Measurements from ENCODE around the gene TACC2. TPM values are rescaled to one million over a fixed set of nuclear protein-coding genes. Genes with fewer than 3 reads are reported as not detected.
A peak's percentile ranks its signal among the peaks of the same experiment; 100 is the strongest.

The TACC2 gene
- total RNA-seq, 2 experiments from 2014 or later, result not detected

DNA sequence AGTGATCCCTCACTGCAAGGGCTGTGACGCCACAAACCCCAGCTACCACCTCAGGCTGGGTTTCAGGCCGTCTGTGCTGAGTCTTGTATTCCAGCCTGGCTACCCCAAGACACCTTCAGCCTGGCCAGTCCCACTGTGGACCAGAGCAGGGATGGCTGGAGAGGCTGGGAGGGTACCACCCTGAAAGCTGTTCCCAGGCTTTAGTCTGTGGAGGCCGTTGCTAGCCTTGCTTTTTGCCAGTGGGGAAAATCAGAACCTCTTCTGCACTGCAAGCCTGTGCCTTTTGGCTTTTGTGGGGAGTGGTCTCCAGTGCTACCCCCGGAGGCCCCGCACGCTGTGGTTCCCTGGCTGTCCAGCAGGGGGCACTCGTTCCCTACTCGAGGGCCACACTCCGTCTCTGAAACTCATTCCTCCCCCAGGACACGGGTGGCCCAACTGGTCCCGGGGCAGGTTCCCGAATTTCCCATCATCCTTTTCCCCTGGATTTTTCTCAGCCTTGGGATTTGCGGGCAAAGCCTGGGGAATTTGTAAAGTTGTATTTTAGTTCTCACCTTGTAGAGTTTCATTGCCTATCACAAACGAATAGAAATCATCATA lies 153.8 kb downstream of the TACC2 start:
- H3K27me3 Mint-ChIP-seq (ENCODE audit: low read depth), result peaks cover 4% of the 10 kb centered on the region
- H3K27ac Mint-ChIP-seq, result no peak overlapping the region
- peaks cover 10% of the 10 kb centered on the region for H3K9me3 Mint-ChIP-seq
- no peaks in the 10 kb centered on the region for H3K4me1 Mint-ChIP-seq (ENCODE audit: low read depth)
- CTCF ChIA-PET, result interaction anchor here (0.7 to 1.5 kb wide), 4 partner anchors 14 to 129 kb away, joined by 3 to 4 read pairs (median 3); partner anchors contain the start of gene BTBD16
- intact Hi-C loops (cut with micrococcal nuclease), result loop anchor here (10.0 kb wide), 1 partner anchor 292 kb away; no protein-coding TSS in a partner anchor
- peak; percentile 38 for DNase-seq
- H3K36me3 Mint-ChIP-seq (ENCODE audit: low read depth), result no peaks in the 10 kb centered on the region
- H3K4me3 Mint-ChIP-seq, result no peak overlapping the region

DNA sequence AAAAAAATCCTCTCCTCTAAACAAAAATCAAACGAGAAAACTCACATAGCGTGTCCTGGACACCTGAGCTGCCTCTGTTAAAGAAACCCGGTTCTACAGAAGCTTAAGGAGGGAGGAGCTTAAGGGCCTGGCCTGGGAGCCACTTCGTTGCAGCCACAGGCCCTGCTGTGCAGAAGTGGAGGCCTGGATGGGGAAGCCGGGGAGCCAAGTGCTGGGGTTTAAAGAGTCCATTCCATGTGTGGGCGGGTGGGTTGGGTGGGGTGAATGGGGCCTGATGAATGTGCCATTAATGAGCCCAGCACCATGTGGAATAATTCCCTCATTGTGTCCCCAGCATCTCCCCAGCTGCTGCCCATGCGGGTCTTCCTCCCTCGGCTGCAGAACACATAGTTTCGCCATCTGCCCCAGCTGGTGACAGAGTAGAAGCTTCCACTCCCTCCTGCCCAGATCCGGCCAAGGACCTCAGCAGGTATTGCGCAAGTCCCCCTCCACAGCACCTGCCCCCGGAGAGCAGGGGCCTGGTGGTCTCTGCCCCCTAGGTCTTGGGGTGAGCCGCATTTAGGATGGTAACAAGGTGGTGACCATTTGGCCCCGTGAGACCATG lies 154.4 kb downstream of the TACC2 start:
- Mint-ChIP-seq H3K4me1 (ENCODE audit: low read depth) (no peaks in the 10 kb centered on the region), H3K4me3 (no peak overlapping the region), H3K36me3 (ENCODE audit: low read depth) (no peaks in the 10 kb centered on the region), H3K27ac (no peak overlapping the region), H3K9me3 (peaks cover 10% of the 10 kb centered on the region), H3K27me3 (ENCODE audit: low read depth) (peaks cover 4% of the 10 kb centered on the region)
- DNase-seq, result no peak
- CTCF ChIA-PET, result interaction anchor here (0.7 to 1.5 kb wide), 3 partner anchors 24 to 128 kb away, joined by 3 read pairs; partner anchors contain the start of gene BTBD16
- intact Hi-C loops (cut with micrococcal nuclease), result loop anchor here (10.0 kb wide), 1 partner anchor 291 kb away; no protein-coding TSS in a partner anchor

DNA sequence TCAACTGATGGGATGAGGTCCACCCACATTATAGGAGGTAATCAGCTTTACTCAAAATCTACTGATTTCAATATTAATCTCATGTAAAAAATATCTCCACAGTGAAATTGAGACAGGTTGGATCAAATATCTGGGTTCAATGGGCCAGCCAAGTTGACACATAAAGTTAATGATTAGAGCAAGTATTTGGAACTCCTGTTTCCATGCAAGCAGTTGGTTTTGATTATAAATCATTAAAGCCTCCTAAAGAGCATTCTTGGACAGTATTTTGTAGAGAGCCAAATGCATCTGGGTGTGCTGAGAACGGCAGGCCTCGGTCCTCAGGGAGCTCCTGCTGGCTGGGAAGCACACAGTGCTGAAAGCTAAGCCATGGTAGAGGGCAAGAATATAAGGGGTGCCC lies 155.2 kb downstream of the TACC2 start:
- Mint-ChIP-seq H3K36me3 (ENCODE audit: low read depth) (no peaks in the 10 kb centered on the region), H3K9me3 (peaks cover 10% of the 10 kb centered on the region), H3K4me1 (ENCODE audit: low read depth) (no peaks in the 10 kb centered on the region), H3K27me3 (ENCODE audit: low read depth) (peaks cover 6% of the 10 kb centered on the region), H3K4me3 (no peak overlapping the region), H3K27ac (no peak overlapping the region)
- CTCF ChIA-PET, result no interaction called here
- DNase-seq, result no peak
- intact Hi-C loops (cut with micrococcal nuclease), result loop anchor here (10.0 kb wide), 1 partner anchor 291 kb away; no protein-coding TSS in a partner anchor

DNA sequence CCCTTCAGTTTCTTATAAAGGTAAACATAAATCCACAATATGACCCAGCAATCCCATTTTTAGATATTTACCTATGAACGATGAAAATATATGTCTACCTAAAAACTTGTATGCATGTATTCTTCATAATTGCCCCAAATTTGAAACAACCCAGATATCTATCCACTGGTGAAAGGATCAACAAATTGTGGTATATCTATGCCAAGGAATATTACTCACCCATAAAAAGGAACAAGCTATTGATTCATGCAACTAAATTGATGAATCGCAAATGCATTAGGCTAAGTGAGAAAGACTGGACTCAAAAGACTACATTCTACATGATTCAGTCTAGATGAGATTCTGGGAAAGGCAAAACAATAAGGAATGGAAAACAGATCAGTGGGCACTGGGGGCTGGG lies 156.2 kb downstream of the TACC2 start:
- no peak for DNase-seq
- intact Hi-C loops (cut with micrococcal nuclease), result loop anchor here (10.0 kb wide), 1 partner anchor 290 kb away; no protein-coding TSS in a partner anchor
- CTCF ChIA-PET, result no interaction called here
- Mint-ChIP-seq H3K27me3 (ENCODE audit: low read depth) (peaks cover 6% of the 10 kb centered on the region), H3K4me3 (no peak overlapping the region), H3K36me3 (ENCODE audit: low read depth) (no peaks in the 10 kb centered on the region), H3K27ac (no peak overlapping the region), H3K4me1 (ENCODE audit: low read depth) (no peaks in the 10 kb centered on the region), H3K9me3 (peaks cover 10% of the 10 kb centered on the region)

DNA sequence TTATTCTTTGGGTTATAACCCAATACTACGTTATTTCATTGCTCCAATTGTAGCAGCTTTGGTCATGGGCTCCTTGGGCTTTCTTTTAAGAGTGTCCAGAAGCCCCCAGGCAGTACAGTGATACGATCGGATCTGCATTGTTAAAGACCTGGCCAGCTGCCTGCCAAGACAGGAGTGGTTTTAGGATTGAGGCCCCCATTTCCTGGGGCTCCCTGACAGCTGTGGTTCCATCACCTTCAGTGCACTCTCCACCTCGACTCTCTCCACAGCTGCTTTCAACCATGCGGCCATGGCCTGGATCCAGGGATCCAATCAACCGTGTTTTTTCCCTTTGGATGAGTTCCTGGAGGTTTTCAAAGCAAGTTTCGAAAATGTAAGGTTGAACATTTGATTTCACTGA lies 158.7 kb downstream of the TACC2 start:
- intact Hi-C loops (cut with micrococcal nuclease), result loop anchor here (10.0 kb wide), 1 partner anchor 287 kb away; no protein-coding TSS in a partner anchor
- Mint-ChIP-seq H3K27ac (no peak overlapping the region), H3K4me1 (ENCODE audit: low read depth) (no peaks in the 10 kb centered on the region), H3K36me3 (ENCODE audit: low read depth) (no peaks in the 10 kb centered on the region), H3K4me3 (no peak overlapping the region), H3K9me3 (peaks cover 10% of the 10 kb centered on the region), H3K27me3 (ENCODE audit: low read depth) (peaks cover 5% of the 10 kb centered on the region)
- CTCF ChIA-PET, result no interaction called here
- DNase-seq, result no peak

DNA sequence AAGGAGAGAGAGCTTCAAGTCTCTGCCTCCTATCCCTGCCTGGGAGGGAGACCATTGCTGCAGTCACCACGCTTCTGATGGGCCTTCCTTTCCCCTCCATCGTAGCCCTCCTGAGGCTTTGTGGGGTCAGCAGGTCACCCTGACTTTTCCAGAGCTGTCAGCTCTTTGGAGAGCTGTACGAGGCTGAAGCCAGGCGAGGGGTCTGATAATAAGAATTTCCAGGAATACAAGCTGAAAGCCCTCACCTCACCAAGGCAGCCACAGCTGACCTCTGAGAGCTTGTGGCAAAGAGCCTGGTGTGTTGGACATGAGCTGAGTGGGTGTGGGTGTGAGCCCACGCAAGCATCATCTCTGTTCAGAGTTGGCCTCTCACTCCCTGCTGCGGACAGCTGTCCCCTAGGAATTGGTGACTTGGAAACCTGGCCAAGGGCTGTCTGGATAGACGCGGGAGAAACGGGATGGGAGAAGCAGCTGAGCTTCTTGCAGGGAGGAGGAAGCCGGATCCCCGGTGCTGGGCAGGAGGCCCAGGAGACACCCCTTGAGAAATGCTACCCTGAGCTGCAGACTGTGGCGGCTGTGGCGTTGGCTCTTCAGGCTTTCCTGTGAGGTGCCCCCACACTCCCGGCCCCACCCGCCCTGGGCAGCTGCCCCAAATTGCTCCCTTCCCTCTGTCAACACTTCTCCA lies 160.1 kb downstream of the TACC2 start:
- H3K27ac Mint-ChIP-seq, result no peak overlapping the region
- peaks cover 5% of the 10 kb centered on the region for H3K27me3 Mint-ChIP-seq (ENCODE audit: low read depth)
- CTCF ChIA-PET, result no interaction called here
- no peaks in the 10 kb centered on the region for H3K4me1 Mint-ChIP-seq (ENCODE audit: low read depth)
- peaks cover 10% of the 10 kb centered on the region for H3K9me3 Mint-ChIP-seq
- no peaks in the 10 kb centered on the region for H3K36me3 Mint-ChIP-seq (ENCODE audit: low read depth)
- DNase-seq, result no peak
- H3K4me3 Mint-ChIP-seq, result no peak overlapping the region
- intact Hi-C loops (cut with micrococcal nuclease), result loop anchor here (10.0 kb wide), 1 partner anchor 286 kb away; no protein-coding TSS in a partner anchor

DNA sequence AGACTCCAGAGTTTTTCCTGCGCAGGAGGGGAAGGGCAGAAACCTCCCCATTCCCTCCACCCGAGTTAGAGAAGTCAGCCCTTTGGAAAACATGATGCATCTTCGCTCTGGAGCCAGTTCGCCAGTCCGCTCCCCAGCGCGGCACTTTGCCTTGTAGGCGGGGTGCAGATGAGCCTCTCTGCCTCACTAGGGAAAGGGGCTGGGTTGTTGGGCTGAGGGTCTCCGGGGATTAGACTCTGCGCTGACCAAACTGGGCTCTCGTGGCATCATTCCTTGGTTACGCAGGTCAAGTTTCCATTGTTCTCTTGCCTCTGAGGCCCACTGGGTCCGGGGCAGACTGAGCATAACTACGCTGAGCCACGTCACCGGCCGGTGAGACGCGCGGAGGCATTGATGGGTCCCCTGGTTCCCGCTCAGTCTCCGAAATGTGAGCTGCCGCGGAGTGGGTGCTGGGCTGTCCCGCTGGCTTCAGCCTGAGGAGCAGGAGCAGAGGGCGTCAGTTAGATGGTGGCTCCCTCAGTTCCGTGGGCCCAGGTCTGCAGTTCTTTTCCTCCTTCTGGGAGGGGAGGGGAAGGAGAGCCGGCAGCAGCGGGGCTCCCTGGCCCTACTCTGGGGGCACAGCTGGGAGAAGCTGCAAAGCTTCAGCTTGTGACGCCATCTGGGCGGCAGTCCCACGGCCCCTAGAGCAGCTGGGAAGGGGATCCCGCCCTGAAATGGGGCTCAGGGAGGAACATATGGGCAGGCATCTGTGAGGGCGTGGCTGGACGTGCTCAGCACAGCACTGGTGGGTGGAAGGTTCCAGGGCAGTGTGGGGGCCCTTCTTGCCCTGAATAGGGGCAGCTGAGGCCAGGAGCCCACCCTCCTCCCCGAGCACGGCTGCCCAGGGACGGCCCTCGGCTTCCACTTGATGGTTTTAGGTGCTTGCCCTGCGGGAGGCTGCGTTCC lies 160.9 kb downstream of the TACC2 start:
- Mint-ChIP-seq H3K27ac (no peak overlapping the region), H3K4me1 (ENCODE audit: low read depth) (no peaks in the 10 kb centered on the region), H3K36me3 (ENCODE audit: low read depth) (no peaks in the 10 kb centered on the region), H3K9me3 (peaks cover 10% of the 10 kb centered on the region), H3K27me3 (ENCODE audit: low read depth) (peaks cover 5% of the 10 kb centered on the region), H3K4me3 (no peak overlapping the region)
- intact Hi-C loops (cut with micrococcal nuclease), result loop anchor here (10.0 kb wide), 1 partner anchor 285 kb away; no protein-coding TSS in a partner anchor
- no peak for DNase-seq
- CTCF ChIA-PET, result no interaction called here

DNA sequence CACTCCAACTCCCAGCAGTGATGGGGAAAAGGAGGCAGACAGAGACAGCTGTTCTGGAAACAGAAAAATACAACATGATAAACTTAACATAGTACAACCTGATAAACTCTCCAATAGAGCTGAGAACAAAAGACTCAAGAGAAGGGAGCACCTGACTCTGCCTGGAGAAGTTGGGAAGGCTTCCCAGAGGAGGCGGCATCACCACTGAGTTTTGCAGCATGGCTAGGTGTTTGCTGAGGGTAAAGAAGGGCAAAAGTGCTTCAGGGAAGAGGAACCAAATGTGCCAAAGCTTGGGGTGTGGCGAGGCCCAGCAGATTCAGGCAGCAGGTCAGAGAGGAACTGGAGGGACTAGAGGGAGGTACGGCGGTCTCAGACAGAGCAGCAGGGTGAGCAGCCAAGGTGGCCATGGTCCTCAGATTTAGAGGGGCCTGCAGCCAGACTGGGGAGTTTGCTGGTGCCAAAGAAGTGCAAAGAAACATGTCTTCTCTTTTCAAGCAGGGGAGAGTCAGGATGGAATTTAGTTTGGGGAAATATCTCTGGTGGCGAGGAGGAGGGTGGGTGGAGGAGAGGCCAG lies 162.2 kb downstream of the TACC2 start:
- no peak overlapping the region for H3K4me3 Mint-ChIP-seq
- no peaks in the 10 kb centered on the region for H3K36me3 Mint-ChIP-seq (ENCODE audit: low read depth)
- no peaks in the 10 kb centered on the region for H3K4me1 Mint-ChIP-seq (ENCODE audit: low read depth)
- H3K27me3 Mint-ChIP-seq (ENCODE audit: low read depth), result peaks cover 9% of the 10 kb centered on the region
- no peaks in the 10 kb centered on the region for H3K9me3 Mint-ChIP-seq
- intact Hi-C loops (cut with micrococcal nuclease), result no loop called here
- no peak overlapping the region for H3K27ac Mint-ChIP-seq
- DNase-seq, result no peak
- CTCF ChIA-PET, result no interaction called here

DNA sequence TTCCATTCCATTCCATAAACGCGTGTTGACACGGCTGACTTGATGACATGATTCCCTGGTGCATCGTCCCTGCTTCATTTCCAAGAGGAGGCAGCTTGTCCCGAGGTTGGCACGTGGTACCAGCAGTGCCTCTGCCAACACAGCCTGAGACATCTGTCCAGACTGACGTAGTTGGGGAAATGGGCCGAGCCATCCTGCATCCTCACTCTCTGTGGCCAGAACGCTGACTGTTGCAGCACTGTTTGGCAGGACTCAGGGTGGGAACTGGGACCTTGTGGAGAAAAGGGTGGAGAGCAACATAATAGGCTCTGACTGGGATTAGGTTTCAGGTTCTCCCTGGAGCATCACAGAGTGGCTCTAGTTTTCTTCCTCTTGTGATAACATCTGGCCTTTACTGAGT lies 163.6 kb downstream of the TACC2 start:
- CTCF ChIA-PET, result no interaction called here
- intact Hi-C loops (cut with micrococcal nuclease), result no loop called here
- no peaks in the 10 kb centered on the region for H3K9me3 Mint-ChIP-seq
- no peak overlapping the region for H3K27ac Mint-ChIP-seq
- H3K36me3 Mint-ChIP-seq (ENCODE audit: low read depth), result no peaks in the 10 kb centered on the region
- no peak overlapping the region for H3K4me3 Mint-ChIP-seq
- H3K27me3 Mint-ChIP-seq (ENCODE audit: low read depth), result peaks cover 11% of the 10 kb centered on the region
- no peaks in the 10 kb centered on the region for H3K4me1 Mint-ChIP-seq (ENCODE audit: low read depth)
- DNase-seq, result no peak

DNA sequence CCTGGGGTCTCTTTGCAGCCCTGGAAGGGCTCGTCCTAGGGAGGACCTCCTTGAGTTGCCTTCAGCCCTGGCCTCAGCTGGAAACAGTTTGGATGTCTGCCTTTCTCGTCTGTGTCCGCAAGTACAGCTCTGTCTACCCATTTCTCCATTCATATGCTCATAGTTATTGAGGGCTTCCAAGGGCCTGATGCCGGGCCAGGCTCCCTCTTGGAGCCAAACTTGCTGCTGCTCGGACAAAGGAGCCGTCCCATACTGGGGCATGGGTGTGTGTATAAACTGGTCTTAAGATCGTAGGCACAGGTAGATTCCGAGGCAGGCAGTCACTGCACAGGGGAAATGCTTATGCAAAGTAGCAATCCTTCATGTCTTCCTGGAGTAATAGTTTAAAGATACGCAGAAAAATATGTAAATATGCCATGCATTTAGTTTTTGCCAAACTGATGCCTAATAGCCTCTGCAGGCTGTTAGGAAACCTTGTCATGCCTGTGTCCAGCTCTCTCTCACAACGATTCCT lies 165.1 kb downstream of the TACC2 start:
- Mint-ChIP-seq H3K27me3 (ENCODE audit: low read depth) (peaks cover 18% of the 10 kb centered on the region), H3K9me3 (no peaks in the 10 kb centered on the region), H3K27ac (no peak overlapping the region), H3K4me3 (no peak overlapping the region), H3K4me1 (ENCODE audit: low read depth) (no peaks in the 10 kb centered on the region), H3K36me3 (ENCODE audit: low read depth) (no peaks in the 10 kb centered on the region)
- DNase-seq, result no peak
- intact Hi-C loops (cut with micrococcal nuclease), result no loop called here
- CTCF ChIA-PET, result no interaction called here

DNA sequence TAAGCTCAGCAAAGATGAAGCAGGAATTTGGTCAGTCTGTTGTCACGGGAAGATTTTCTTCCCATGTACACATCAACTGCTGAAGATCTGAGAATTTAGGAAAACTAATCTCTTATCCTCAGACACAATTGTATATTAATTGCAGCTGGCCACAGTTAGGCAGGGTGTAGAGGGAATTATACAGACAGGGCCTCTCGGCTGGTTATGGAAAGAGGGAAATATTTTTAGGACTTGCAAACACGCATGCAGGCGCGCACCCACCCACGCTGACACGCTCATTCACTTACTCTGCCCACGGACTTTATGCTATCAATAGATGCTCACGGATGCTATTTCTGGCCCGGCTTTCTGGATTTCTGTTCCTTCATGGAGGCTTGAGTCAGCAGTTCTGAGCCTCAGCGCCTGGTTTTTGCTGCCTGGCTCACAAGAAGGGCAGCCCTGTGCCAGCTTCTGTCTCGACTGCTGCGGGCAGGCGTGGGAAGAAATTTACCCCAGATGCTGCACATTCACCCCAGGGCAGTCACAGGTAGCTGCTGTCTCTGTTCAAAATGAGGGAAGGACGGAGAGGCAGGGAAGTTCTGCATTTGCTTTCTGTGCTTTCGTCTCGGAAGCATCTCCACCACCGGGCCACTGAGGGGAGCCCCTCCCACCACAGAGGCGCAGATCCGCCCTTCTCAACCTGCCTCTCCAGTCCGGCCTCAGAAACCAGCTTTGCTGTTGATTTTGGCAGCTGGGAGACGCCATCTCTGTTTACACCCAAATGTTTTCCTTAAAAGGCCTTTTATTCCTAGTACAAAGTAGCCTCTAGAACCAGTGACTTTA lies 165.8 kb downstream of the TACC2 start:
- no peak overlapping the region for H3K4me3 Mint-ChIP-seq
- intact Hi-C loops (cut with micrococcal nuclease), result no loop called here
- CTCF ChIA-PET, result no interaction called here
- no peak for DNase-seq
- H3K27me3 Mint-ChIP-seq (ENCODE audit: low read depth), result peaks cover 18% of the 10 kb centered on the region
- H3K9me3 Mint-ChIP-seq, result no peaks in the 10 kb centered on the region
- no peaks in the 10 kb centered on the region for H3K36me3 Mint-ChIP-seq (ENCODE audit: low read depth)
- no peaks in the 10 kb centered on the region for H3K4me1 Mint-ChIP-seq (ENCODE audit: low read depth)
- no peak overlapping the region for H3K27ac Mint-ChIP-seq
